ENCODE data around the gene TSHZ1. TPM values are rescaled to one million over a fixed set of nuclear protein-coding genes. Genes with fewer than 3 reads are reported as not detected.

Gene TSHZ1
- total and polyA plus RNA-seq, 2 experiments from 2014 or later: 0.23 to 0.38 TPM

GRCh38 chr18:75183973-75184493 lies 26.6 kb upstream of the TSHZ1 start:
- no peaks in the 10 kb centered on the region for H3F3A ChIP-seq (replicated peaks; ENCODE audit: low read depth)
- Mint-ChIP-seq H3K27ac (no peak overlapping the region), H3K9me3 (no peaks in the 10 kb centered on the region), H3K27me3 (ENCODE audit: insufficient read depth, low read depth, poor library complexity) (no peaks in the 10 kb centered on the region), H3K4me1 (peaks cover 18% of the 10 kb centered on the region), H3K4me3 (no peak overlapping the region), H3K36me3 (ENCODE audit: low read depth) (no peaks in the 10 kb centered on the region)
- H3K4me2 ChIP-seq: no peak overlapping the region
- no peaks in the 10 kb centered on the region for H3K4me1 ChIP-seq (ENCODE audit: insufficient read depth)
- no peaks in the 10 kb centered on the region for H3K27me3 ChIP-seq (ENCODE audit: insufficient read depth)
- no peaks in the 10 kb centered on the region for H4K20me1 ChIP-seq (replicated peaks; ENCODE audit: insufficient read depth)
- ATAC-seq (no peak), DNase-seq (ENCODE audit: low spot score) (no peak)
- H3K36me3 ChIP-seq (ENCODE audit: insufficient read depth): no peaks in the 10 kb centered on the region
- no peaks in the 10 kb centered on the region for H3K79me2 ChIP-seq (replicated peaks; ENCODE audit: insufficient read depth)
- no peaks in the 10 kb centered on the region for H3K9me2 ChIP-seq (ENCODE audit: insufficient read depth)
- TF ChIP-seq REST (IDR thresholded peaks at IDR 0.05; ENCODE audit: unreplicated experiment) (no peak), ZNF462 (CRISPR knock-in tag; IDR thresholded peaks at IDR 0.05) (no peak), POLR2AphosphoS5 (IDR thresholded peaks at IDR 0.05; ENCODE audit: low read depth) (no peak), ZNF114 (CRISPR knock-in tag; IDR thresholded peaks at IDR 0.05) (no peak), NANOG (IDR thresholded peaks at IDR 0.05; ENCODE audit: borderline replicate concordance) (no peak), JUNB (IDR thresholded peaks at IDR 0.05; ENCODE audit: unreplicated experiment) (no peak), EZH2 (IDR thresholded peaks at IDR 0.05; ENCODE audit: low read depth, unreplicated experiment) (no peak), EZH2phosphoT487 (IDR thresholded peaks at IDR 0.05; ENCODE audit: unreplicated experiment) (no peak), ZNF331 (CRISPR knock-in tag; IDR thresholded peaks at IDR 0.05; ENCODE audit: low read depth) (no peak), CREB1 (CRISPR knock-in tag; IDR thresholded peaks at IDR 0.05; ENCODE audit: low read depth) (no peak), STAT1 (IDR thresholded peaks at IDR 0.05; ENCODE audit: unreplicated experiment) (no peak), CTCF (conservative IDR thresholded peaks at IDR 0.05; ENCODE audit: low read depth in 2 of 2) (no peak), ETS1 (IDR thresholded peaks at IDR 0.05) (no peak)
- H3K27ac ChIP-seq (ENCODE audit: low read depth): no peak overlapping the region
- H3K4me3 ChIP-seq: no peak overlapping the region
- H2AFZ ChIP-seq: no peak overlapping the region

Measured in GM23338 (cell line).